Measurements from ENCODE around the gene MGAT5. TPM values are rescaled to one million over a fixed set of nuclear protein-coding genes. Genes with fewer than 3 reads are reported as not detected.

Gene MGAT5
- total RNA-seq, 4 donors from 2014 or later, result 10.3 to 53.2 (median 27.0) TPM

DNA sequence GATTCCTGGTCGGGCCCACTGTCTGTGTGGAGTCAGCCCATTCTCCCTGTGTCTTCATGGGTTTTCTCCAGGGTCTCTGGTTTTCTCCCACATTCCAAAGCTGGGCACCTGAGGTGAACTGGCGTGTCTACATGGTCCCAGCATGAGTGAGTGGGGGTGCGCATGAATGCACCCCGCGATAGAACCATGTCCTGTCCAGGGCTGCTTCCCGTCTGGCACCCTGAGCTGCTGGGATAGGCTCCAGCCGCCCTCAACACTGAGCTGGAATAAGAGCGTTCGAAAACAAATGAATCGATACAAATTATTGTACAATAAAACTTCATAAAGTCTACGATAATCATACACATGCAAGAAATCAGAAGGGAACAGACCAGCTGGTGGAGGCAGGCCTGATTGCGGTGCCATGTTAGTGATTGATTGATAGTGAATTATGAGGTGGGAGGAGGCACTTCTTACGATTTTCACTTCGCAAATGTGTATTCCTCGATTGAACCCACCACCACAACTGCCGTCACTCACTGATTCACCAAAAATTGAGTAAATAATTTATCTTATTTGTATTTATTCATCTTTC, 186.6 kb downstream of the MGAT5 start:
- intact Hi-C loops (cut with DNase I; ENCODE audit: low total_unique reads), result no loop called here
- Histone ChIP-seq H3K27me3 (no peaks in the 10 kb centered on the region), H3K4me3 (no peak overlapping the region), H3K36me3 (no peaks in the 10 kb centered on the region), H3K27ac (no peak overlapping the region), H3K9me3 (no peaks in the 10 kb centered on the region), H3K4me1 (no peaks in the 10 kb centered on the region)
- DNase-seq, result no peak
- TF ChIP-seq POLR2A (IDR thresholded peaks at IDR 0.05) (no peak), CTCF (IDR thresholded peaks at IDR 0.05) (no peak)

GRCh38 chr2:134441153-134441863, 187.4 kb downstream of the MGAT5 start:
- H3K4me3 ChIP-seq, result no peak overlapping the region
- intact Hi-C loops (cut with DNase I; ENCODE audit: low total_unique reads), result no loop called here
- DNase-seq, result no peak
- no peaks in the 10 kb centered on the region for H3K9me3 ChIP-seq
- no peaks in the 10 kb centered on the region for H3K4me1 ChIP-seq
- TF ChIP-seq CTCF (IDR thresholded peaks at IDR 0.05), result no peak
- no peak for TF ChIP-seq POLR2A (IDR thresholded peaks at IDR 0.05)
- H3K27me3 ChIP-seq, result no peaks in the 10 kb centered on the region
- no peak overlapping the region for H3K27ac ChIP-seq
- no peaks in the 10 kb centered on the region for H3K36me3 ChIP-seq

- TF ChIP-seq POLR2A (IDR thresholded peaks at IDR 0.05) (no peak), CTCF (IDR thresholded peaks at IDR 0.05) (no peak)
- no peaks in the 10 kb centered on the region for H3K36me3 ChIP-seq
- intact Hi-C loops (cut with DNase I; ENCODE audit: low total_unique reads), result no loop called here
These were observed 190.1 kb downstream of the MGAT5 start for GRCh38 chr2:134443814-134444480.

DNA sequence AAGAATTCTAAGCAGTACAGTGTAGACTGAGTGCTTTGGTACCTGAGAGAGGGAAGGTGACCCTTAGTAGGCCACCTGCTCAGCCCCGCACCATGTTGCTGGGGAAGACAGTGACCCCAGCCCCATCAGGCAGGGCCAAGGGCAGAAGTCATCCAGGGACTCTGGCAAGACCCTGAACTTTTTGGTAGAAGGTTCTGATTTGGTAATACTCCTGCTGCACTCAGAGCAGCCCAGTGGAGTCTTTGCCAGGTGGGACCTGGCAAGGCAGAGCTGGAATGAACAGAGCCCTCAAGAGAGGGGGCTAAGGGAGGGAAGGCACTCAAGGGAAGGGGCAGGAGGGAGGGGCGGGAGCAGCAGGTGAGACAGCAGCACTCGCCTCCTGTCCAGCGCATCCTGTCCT, 191.2 kb downstream of the MGAT5 start:
- Histone ChIP-seq H3K4me1 (no peaks in the 10 kb centered on the region), H3K27ac (no peak overlapping the region), H3K9me3 (no peaks in the 10 kb centered on the region), H3K27me3 (no peaks in the 10 kb centered on the region), H3K36me3 (no peaks in the 10 kb centered on the region), H3K4me3 (no peak overlapping the region)
- intact Hi-C loops (cut with DNase I; ENCODE audit: low total_unique reads), result no loop called here
- TF ChIP-seq CTCF (IDR thresholded peaks at IDR 0.05) (no peak), POLR2A (IDR thresholded peaks at IDR 0.05) (no peak)
- DNase-seq, result no peak

More at GRCh38 chr2:134443814-134444480, 190.1 kb downstream of the MGAT5 start:
- H3K27ac ChIP-seq, result no peak overlapping the region
- no peaks in the 10 kb centered on the region for H3K9me3 ChIP-seq
- no peaks in the 10 kb centered on the region for H3K27me3 ChIP-seq
- no peak overlapping the region for H3K4me3 ChIP-seq
- DNase-seq, result no peak
- H3K4me1 ChIP-seq, result no peaks in the 10 kb centered on the region

GRCh38 chr2:134445985-134446382, 192.1 kb downstream of the MGAT5 start:
- TF ChIP-seq CTCF (IDR thresholded peaks at IDR 0.05) (no peak), POLR2A (IDR thresholded peaks at IDR 0.05) (no peak)
- Histone ChIP-seq H3K27ac (no peak overlapping the region), H3K4me1 (no peaks in the 10 kb centered on the region), H3K4me3 (no peak overlapping the region), H3K9me3 (no peaks in the 10 kb centered on the region), H3K27me3 (no peaks in the 10 kb centered on the region), H3K36me3 (no peaks in the 10 kb centered on the region)
- DNase-seq, result no peak
- intact Hi-C loops (cut with DNase I; ENCODE audit: low total_unique reads), result no loop called here

Measured in uterus (tissue), 4 donors.